GM12878 (cell line): ENCODE measurements around the gene MFAP2. TPM values are rescaled to one million over a fixed set of nuclear protein-coding genes. Genes with fewer than 3 reads are reported as not detected.

Experiments
- ATAC-seq: fragments of 200-7000 bp; cut with Tn5 transposase; 3 replicates; pipeline ENCODE4 v1.9.1; 2020; ENCODE audit warnings: mild to moderate bottlenecking, moderate library complexity
- BruUV-seq: library from RNA; stranded (reverse); fragments of 400-500 nt; replicated peaks from 2 replicates; lab custom pipeline; 2021; lab: Mats Ljungman, UMichigan
- CTCF ChIA-PET: fragments of 300-600 bp; sonication (Branson Sonifier 250); formaldehyde crosslinking; extraction: SDS; loops from one replicate; lab custom pipeline; 2021; ENCODE audit warnings: inconsistent platforms; lab: Yijun Ruan, JAX
- POLR2A ChIA-PET: fragments of 350-600 bp; formaldehyde crosslinking; extraction: SDS; loops from one replicate; lab custom pipeline; 2021; ENCODE audit warnings: inconsistent platforms; lab: Charles Lee
- RAD21 ChIA-PET: fragments of 300-600 bp; sonication (Branson Sonifier 250); formaldehyde crosslinking; loops from one replicate; lab custom pipeline; 2023; ENCODE audit warnings: antibody characterized with exemption; ENCODE audit not compliant: unreplicated experiment; lab: Charles Lee
- SMC1A ChIA-PET: fragments of 300-600 bp; sonication (Branson Sonifier 250); formaldehyde crosslinking; loops from one replicate; lab custom pipeline; 2023; ENCODE audit not compliant: unreplicated experiment, uncharacterized antibody; lab: Charles Lee
- DNase-seq: peaks from one replicate; pipeline ENCODE4 v3.0.0-alpha.2; 2011; ENCODE audit warnings: low read depth, low spot score
- FAIRE-seq: peaks from 3 replicates; lab custom pipeline; 2011; peaks lifted over from hg19 to GRCh38; lab: Jason Lieb, UNC
- H2AFZ ChIP-seq: 2 replicates; pipeline ENCODE4 v1.6.0; 2011; ENCODE audit warnings: low read depth, low read length, control low read depth; ENCODE audit not compliant: control insufficient read depth
- H3K27ac ChIP-seq: 2 replicates; pipeline ENCODE4 v1.5.1; 2011; ENCODE audit warnings: control low read depth; ENCODE audit not compliant: control insufficient read depth, insufficient read depth
- H3K27me3 ChIP-seq, 2 experiments: replicated peaks in 1 of 2; 2 replicates each; pipeline versions ENCODE4 v1.6.0 to v1.6.1; 2011; ENCODE audit warnings: low read length in 1 of 2; ENCODE audit not compliant: control insufficient read depth in 2 of 2, insufficient read depth in 2 of 2
- H3K36me3 ChIP-seq, 2 experiments: 2 replicates each; pipeline ENCODE4 v1.5.1; 2011; ENCODE audit warnings: low read length in 1 of 2; ENCODE audit not compliant: control insufficient read depth in 2 of 2, insufficient read depth in 2 of 2
- H3K4me1 ChIP-seq: 2 replicates; pipeline ENCODE4 v1.6.1; 2011; ENCODE audit warnings: mild to moderate bottlenecking, low read length, moderate library complexity, mixed read lengths; ENCODE audit not compliant: control insufficient read depth, insufficient read depth
- H3K4me2 ChIP-seq: 2 replicates; pipeline ENCODE4 v1.6.0; 2011; ENCODE audit warnings: control low read depth; ENCODE audit not compliant: control insufficient read depth, insufficient read depth
- H3K4me3 ChIP-seq: fragments of 200-600 bp; sonication (generic); 2 replicates; pipeline ENCODE4 v1.5.1; 2016
- H3K79me2 ChIP-seq: 2 replicates; pipeline ENCODE4 v1.6.0; 2011; ENCODE audit warnings: low read length; ENCODE audit not compliant: control insufficient read depth, insufficient read depth
- H3K9ac ChIP-seq: 2 replicates; pipeline ENCODE4 v1.8.0; 2011; ENCODE audit warnings: low read length, control low read depth, mixed read lengths; ENCODE audit not compliant: control insufficient read depth, insufficient read depth
- H3K9me3 ChIP-seq: replicated peaks from 3 replicates; pipeline ENCODE4 v1.5.1; 2011; ENCODE audit warnings: mild to moderate bottlenecking, low read length; ENCODE audit not compliant: control insufficient read depth, insufficient read depth
- H4K20me1 ChIP-seq: 2 replicates; pipeline ENCODE4 v1.6.0; 2011; ENCODE audit not compliant: control insufficient read depth, insufficient read depth
- BCL3 ChIP-seq: IDR thresholded peaks from 2 replicates; pipeline ENCODE4 v1.6.1; 2011; ENCODE audit warnings: borderline replicate concordance, low read depth, mild to moderate bottlenecking, moderate library complexity, low read length; ENCODE audit not compliant: insufficient read depth, poor library complexity, severe bottlenecking
- BHLHE40 ChIP-seq, 2 experiments: fragments of 450-650 bp in 1 of 2; IDR thresholded peaks; 2 replicates each; pipeline ENCODE4 v1.6.1; 2011 to 2017; ENCODE audit warnings: low read depth in 2 of 2, borderline replicate concordance in 1 of 2, improper control_type of control experiment in 1 of 2, low read length in 1 of 2, mild to moderate bottlenecking in 1 of 2
- CUX1 ChIP-seq: IDR thresholded peaks from 2 replicates; pipeline ENCODE4 v1.6.1; 2012; ENCODE audit warnings: improper control_type of control experiment, low read depth, low read length; ENCODE audit not compliant: insufficient replicate concordance
- E2F4 ChIP-seq: IDR thresholded peaks from 2 replicates; pipeline ENCODE4 v1.6.1; 2012; ENCODE audit warnings: low read depth, low read length, improper control_type of control experiment
- EP300 ChIP-seq, 2 experiments: fragments of 150-350 bp in 1 of 2; IDR thresholded peaks; 2 replicates each; pipeline ENCODE4 v1.6.1; 2011 to 2012; ENCODE audit warnings: low read depth in 2 of 2, low read length in 2 of 2, borderline replicate concordance in 1 of 2, improper control_type of control experiment in 1 of 2, inconsistent platforms in 1 of 2; ENCODE audit not compliant: control insufficient read depth in 1 of 2
- KLF5 ChIP-seq: fragments of 450-650 bp; IDR thresholded peaks from 2 replicates; pipeline ENCODE4 v1.6.1; 2014; ENCODE audit warnings: mild to moderate bottlenecking; ENCODE audit not compliant: partially characterized antibody
- MEF2B ChIP-seq: fragments of 450-650 bp; IDR thresholded peaks from 2 replicates; pipeline ENCODE4 v1.6.1; 2018; ENCODE audit warnings: mild to moderate bottlenecking, moderate library complexity; ENCODE audit not compliant: partially characterized antibody, poor library complexity, severe bottlenecking
- MXI1 ChIP-seq: fragments of 150-350 bp; IDR thresholded peaks from 2 replicates; pipeline ENCODE4 v1.6.1; 2011; ENCODE audit warnings: low read depth, mild to moderate bottlenecking, inconsistent platforms, low read length, improper control_type of control experiment
- NKRF ChIP-seq: fragments of 450-650 bp; conservative IDR thresholded peaks from 2 replicates; pipeline ENCODE4 v1.6.1; 2017; ENCODE audit warnings: mild to moderate bottlenecking, moderate library complexity
- PAX5 ChIP-seq: IDR thresholded peaks from 2 replicates; pipeline ENCODE4 v1.6.1; 2011; ENCODE audit warnings: low read depth, low read length, borderline replicate concordance
- SUZ12 ChIP-seq: fragments of 200-600 bp; sonication (generic); IDR thresholded peaks from one replicate; pipeline ENCODE4 v1.6.1; 2018; ENCODE audit warnings: antibody characterized with exemption, mild to moderate bottlenecking; ENCODE audit not compliant: unreplicated experiment
- WGBS: methylation state at CpG from one replicate; pipeline ENCODE4 v1.1.6; 2016; ENCODE audit warnings: low lambda C conversion rate; ENCODE audit not compliant: insufficient replicate concordance, insufficient coverage; ENCODE audit errors: missing lambda C conversion rate; 5-methylcytosine and 5-hydroxymethylcytosine counted together
- in situ Hi-C: fragments of 300-500 bp; cut with MboI; formaldehyde crosslinking; loops from 9 replicates; pipeline ENCODE4 v1.14.3; 2018; ENCODE audit warnings: mixed read lengths
- intact Hi-C: fragments of 100-400 bp; cut with micrococcal nuclease; formaldehyde crosslinking; loops from one replicate; pipeline ENCODE4 v1.14.2; 2022; ENCODE audit not compliant: unreplicated experiment
- polyA plus RNA-seq, 11 experiments: library from polyadenylated mRNA; depleted of rRNA in 4 of 11; unstranded in 6 of 11; stranded (reverse) in 5 of 11; fragments of >200 nt; fragmentation: Nextera tagmentation in 4 of 11; fragmentation: Illumina TruSeq in 1 of 11; extraction: Ambion mirVana in 4 of 11; extraction: Trizol in 1 of 11; gene quantifications; 1 replicate in 1 of 11; 2 replicates in 10 of 11; pipeline versions ENCODE4 v1.2.1 to v1.2.3, GENCODE V29; 2011 to 2016; ENCODE audit warnings: inconsistent platforms in 2 of 11, missing spikeins in 2 of 11, low read depth in 1 of 11
- total RNA-seq, 4 experiments: library from RNA; depleted of rRNA in 3 of 4; stranded (reverse); fragments of >200 nt in 3 of 4; fragmentation: Illumina TruSeq in 1 of 4; extraction: Trizol in 1 of 4; gene quantifications; 2 replicates each; pipeline versions ENCODE4 v1.2.1 to v1.2.3, GENCODE V29; 2013 to 2021

MFAP2 gene
- total and polyA plus RNA-seq, 10 of the 15 experiments (the other 5 are each of a cell fraction or from before 2014, with no cell fraction given): 0.16 TPM; not detected in 9

GRCh38 chr1:16982902-16983301 lies 2.5 kb upstream of the MFAP2 start:
- Histone ChIP-seq H2AFZ (no peak overlapping the region), H3K27me3 (peaks cover 7 to 13% of the 10 kb centered on the region in 2 experiments; a peak in 3 of 4 replicates), H3K4me2 (no peak overlapping the region), H3K36me3 (no peaks in the 10 kb centered on the region), H3K4me3 (no peak overlapping the region), H3K79me2 (no peaks in the 10 kb centered on the region), H3K9ac (no peak overlapping the region), H3K9me3 (no peaks in the 10 kb centered on the region), H4K20me1 (no peaks in the 10 kb centered on the region), H3K27ac (no peak overlapping the region), H3K4me1 (no peaks in the 10 kb centered on the region)
- POLR2A ChIA-PET: no interaction called here
- no peak for DNase-seq
- FAIRE-seq: no peak
- in situ Hi-C loops: no loop called here
- intact Hi-C loops: no loop called here
- CTCF ChIA-PET: no interaction called here
- BruUV-seq: no TSS peak
- ATAC-seq: no peak
- RAD21 ChIA-PET: no interaction called here
- WGBS: 32% methylated on average over 11 of the region's 11 CpGs
- SMC1A ChIA-PET: interaction anchor here (0.6 kb wide), 1 partner anchor 30 kb away, joined by 3 read pairs; no protein-coding TSS in a partner anchor
- TF ChIP-seq KLF5 (no peak), BCL3 (no peak), CUX1 (no peak), NKRF (no peak), SUZ12 (no peak), MEF2B (no peak), E2F4 (no peak), MXI1 (no peak), PAX5 (no peak), EP300 (IDR thresholded peaks at IDR 0.05; ENCODE audit: borderline replicate concordance in 1 of 2, control insufficient read depth in 1 of 2, low read depth in 2 of 2, low read length in 2 of 2) (no peak), BHLHE40 (IDR thresholded peaks at IDR 0.05; ENCODE audit: borderline replicate concordance in 1 of 2, low read depth in 2 of 2, low read length in 1 of 2) (no peak)
